ENCODE measurements around the gene CALD1.

GRCh38 chr7:134931487-134931886 lies 152.1 kb downstream of the CALD1 start:
- TF ChIP-seq, protein P1, sequence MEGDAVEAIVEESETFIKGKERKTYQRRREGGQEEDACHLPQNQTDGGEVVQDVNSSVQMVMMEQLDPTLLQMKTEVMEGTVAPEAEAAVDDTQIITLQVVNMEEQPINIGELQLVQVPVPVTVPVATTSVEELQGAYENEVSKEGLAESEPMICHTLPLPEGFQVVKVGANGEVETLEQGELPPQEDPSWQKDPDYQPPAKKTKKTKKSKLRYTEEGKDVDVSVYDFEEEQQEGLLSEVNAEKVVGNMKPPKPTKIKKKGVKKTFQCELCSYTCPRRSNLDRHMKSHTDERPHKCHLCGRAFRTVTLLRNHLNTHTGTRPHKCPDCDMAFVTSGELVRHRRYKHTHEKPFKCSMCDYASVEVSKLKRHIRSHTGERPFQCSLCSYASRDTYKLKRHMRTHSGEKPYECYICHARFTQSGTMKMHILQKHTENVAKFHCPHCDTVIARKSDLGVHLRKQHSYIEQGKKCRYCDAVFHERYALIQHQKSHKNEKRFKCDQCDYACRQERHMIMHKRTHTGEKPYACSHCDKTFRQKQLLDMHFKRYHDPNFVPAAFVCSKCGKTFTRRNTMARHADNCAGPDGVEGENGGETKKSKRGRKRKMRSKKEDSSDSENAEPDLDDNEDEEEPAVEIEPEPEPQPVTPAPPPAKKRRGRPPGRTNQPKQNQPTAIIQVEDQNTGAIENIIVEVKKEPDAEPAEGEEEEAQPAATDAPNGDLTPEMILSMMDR (IDR thresholded peaks at IDR 0.05; ENCODE audit: insufficient read depth, low read length, poor library complexity, severe bottlenecking): no peak
- no peak for TF ChIP-seq EZH2phosphoT487 (conservative IDR thresholded peaks at IDR 0.05; ENCODE audit: low read length)

Data from SU-DHL-6 (cell line).